ENCODE results near the gene SLC1A6.
"Not testable (repeated sequence)": the region's sequence is repeated elsewhere in the genome, so short reads cannot be mapped to it uniquely, and the experiment has no call there.

SLC1A6 gene

GRCh38 chr19:14961956-14962685 is 17.5 kb downstream of the SLC1A6 start:
- H3K27ac ChIP-seq (ENCODE audit: low read length) = no peak overlapping the region
- no CpG with 5 or more reads among the region's 24 CpGs for WGBS (ENCODE audit: insufficient coverage, insufficient read length)
- H3K4me1 ChIP-seq (ENCODE audit: control insufficient read depth, insufficient read depth, low read length) = no peaks in the 10 kb centered on the region
- no peaks in the 10 kb centered on the region for H3K27me3 ChIP-seq (ENCODE audit: control insufficient read depth, insufficient read depth, low read length)
- H3K36me3 ChIP-seq (ENCODE audit: control insufficient read depth, insufficient read depth, low read length) = peaks cover 4% of the 10 kb centered on the region; the same call in 1 of the 2 replicates
- DNase-seq (ENCODE audit: low read depth, low spot score) = no peak
- H3K9me3 ChIP-seq (ENCODE audit: control insufficient read depth, insufficient read depth, low read length) = no peaks in the 10 kb centered on the region; the same call in 1 of the 2 replicates
- H3K4me3 ChIP-seq (ENCODE audit: low read length) = no peak overlapping the region

- H3K27ac ChIP-seq (ENCODE audit: low read length) = no peak overlapping the region
Observed at GRCh38 chr19:14959263-14959662, 20.4 kb downstream of the SLC1A6 start.

GRCh38 chr19:14957464-14957863 is 22.2 kb downstream of the SLC1A6 start:
- H3K36me3 ChIP-seq (ENCODE audit: control insufficient read depth, insufficient read depth, low read length) = peaks cover 4% of the 10 kb centered on the region; the same call in 1 of the 2 replicates
- peaks cover 2% of the 10 kb centered on the region; the same call in 1 of the 2 replicates for H3K9me3 ChIP-seq (ENCODE audit: control insufficient read depth, insufficient read depth, low read length)
- no peak for DNase-seq (ENCODE audit: low read depth, low spot score)
- H3K4me1 ChIP-seq (ENCODE audit: control insufficient read depth, insufficient read depth, low read length) = no peaks in the 10 kb centered on the region
- no peak overlapping the region for H3K27ac ChIP-seq (ENCODE audit: low read length)
- H3K27me3 ChIP-seq (ENCODE audit: control insufficient read depth, insufficient read depth, low read length) = no peaks in the 10 kb centered on the region
- H3K4me3 ChIP-seq (ENCODE audit: low read length) = no peak overlapping the region
- no CpG with 5 or more reads among the region's 3 CpGs for WGBS (ENCODE audit: insufficient coverage, insufficient read length)

More at GRCh38 chr19:14959263-14959662, 20.4 kb downstream of the SLC1A6 start:
- peaks cover 4% of the 10 kb centered on the region; the same call in 1 of the 2 replicates for H3K36me3 ChIP-seq (ENCODE audit: control insufficient read depth, insufficient read depth, low read length)
- WGBS (ENCODE audit: insufficient coverage, insufficient read length) = no CpG with 5 or more reads among the region's 1 CpG
- H3K4me1 ChIP-seq (ENCODE audit: control insufficient read depth, insufficient read depth, low read length) = no peaks in the 10 kb centered on the region
- peaks cover 2% of the 10 kb centered on the region; the same call in 1 of the 2 replicates for H3K9me3 ChIP-seq (ENCODE audit: control insufficient read depth, insufficient read depth, low read length)
- H3K27me3 ChIP-seq (ENCODE audit: control insufficient read depth, insufficient read depth, low read length) = no peaks in the 10 kb centered on the region
- DNase-seq (ENCODE audit: low read depth, low spot score) = no peak
- no peak overlapping the region for H3K4me3 ChIP-seq (ENCODE audit: low read length)

GRCh38 chr19:14954071-14954655 is 25.5 kb downstream of the SLC1A6 start:
- no peak for DNase-seq (ENCODE audit: low read depth, low spot score)
- Histone ChIP-seq H3K36me3 (ENCODE audit: control insufficient read depth, insufficient read depth, low read length) (no peaks in the 10 kb centered on the region), H3K27ac (ENCODE audit: low read length) (no peak overlapping the region), H3K4me1 (ENCODE audit: control insufficient read depth, insufficient read depth, low read length) (no peaks in the 10 kb centered on the region), H3K27me3 (ENCODE audit: control insufficient read depth, insufficient read depth, low read length) (no peaks in the 10 kb centered on the region), H3K4me3 (ENCODE audit: low read length) (no peak overlapping the region), H3K9me3 (ENCODE audit: control insufficient read depth, insufficient read depth, low read length) (0 out of 2 replicates have a peak, but pooled peaks cover 2% of the 10 kb centered on the region)
- no CpG with 5 or more reads among the region's 24 CpGs for WGBS (ENCODE audit: insufficient coverage, insufficient read length)

- 0 out of 2 replicates have a peak, but pooled peaks cover 2% of the 10 kb centered on the region for H3K9me3 ChIP-seq (ENCODE audit: control insufficient read depth, insufficient read depth, low read length)
- H3K27me3 ChIP-seq (ENCODE audit: control insufficient read depth, insufficient read depth, low read length) = no peaks in the 10 kb centered on the region
- no peak overlapping the region for H3K4me3 ChIP-seq (ENCODE audit: low read length)
- no peaks in the 10 kb centered on the region for H3K36me3 ChIP-seq (ENCODE audit: control insufficient read depth, insufficient read depth, low read length)
- H3K27ac ChIP-seq (ENCODE audit: low read length) = no peak overlapping the region
- no CpG with 5 or more reads among the region's 11 CpGs for WGBS (ENCODE audit: insufficient coverage, insufficient read length)
- H3K4me1 ChIP-seq (ENCODE audit: control insufficient read depth, insufficient read depth, low read length) = no peaks in the 10 kb centered on the region
- no peak for DNase-seq (ENCODE audit: low read depth, low spot score)
Observed at GRCh38 chr19:14952767-14953166, 26.9 kb downstream of the SLC1A6 start.

- H3K36me3 ChIP-seq (ENCODE audit: control insufficient read depth, insufficient read depth, low read length) = no peaks in the 10 kb centered on the region
- whole genome bisulfite sequencing (ENCODE audit: insufficient coverage, insufficient read length) = no CpG with 5 or more reads among the region's 1 CpG
Observed at GRCh38 chr19:14950421-14950820, 29.2 kb downstream of the SLC1A6 start.

GRCh38 chr19:14949876-14950275 is 29.8 kb downstream of the SLC1A6 start:
- Histone ChIP-seq H3K4me1 (ENCODE audit: control insufficient read depth, insufficient read depth, low read length) (no peaks in the 10 kb centered on the region), H3K9me3 (ENCODE audit: control insufficient read depth, insufficient read depth, low read length) (no peaks in the 10 kb centered on the region), H3K27me3 (ENCODE audit: control insufficient read depth, insufficient read depth, low read length) (no peaks in the 10 kb centered on the region), H3K4me3 (ENCODE audit: low read length) (no peak overlapping the region), H3K36me3 (ENCODE audit: control insufficient read depth, insufficient read depth, low read length) (no peaks in the 10 kb centered on the region), H3K27ac (ENCODE audit: low read length) (no peak overlapping the region)
- DNase-seq (ENCODE audit: low read depth, low spot score) = no peak
- WGBS (ENCODE audit: insufficient coverage, insufficient read length) = no CpG with 5 or more reads among the region's 8 CpGs

More at GRCh38 chr19:14950421-14950820, 29.2 kb downstream of the SLC1A6 start:
- H3K4me3 ChIP-seq (ENCODE audit: low read length) = no peak overlapping the region
- no peak for DNase-seq (ENCODE audit: low read depth, low spot score)
- H3K4me1 ChIP-seq (ENCODE audit: control insufficient read depth, insufficient read depth, low read length) = no peaks in the 10 kb centered on the region
- no peak overlapping the region for H3K27ac ChIP-seq (ENCODE audit: low read length)
- H3K27me3 ChIP-seq (ENCODE audit: control insufficient read depth, insufficient read depth, low read length) = no peaks in the 10 kb centered on the region
- H3K9me3 ChIP-seq (ENCODE audit: control insufficient read depth, insufficient read depth, low read length) = no peaks in the 10 kb centered on the region

GRCh38 chr19:14949413-14949812 is 30.3 kb downstream of the SLC1A6 start:
- not testable (repeated sequence) for H3K27ac ChIP-seq (ENCODE audit: low read length); H3K36me3 ChIP-seq (ENCODE audit: control insufficient read depth, insufficient read depth, low read length); H3K9me3 ChIP-seq (ENCODE audit: control insufficient read depth, insufficient read depth, low read length); H3K4me3 ChIP-seq (ENCODE audit: low read length); H3K4me1 ChIP-seq (ENCODE audit: control insufficient read depth, insufficient read depth, low read length); DNase-seq (ENCODE audit: low read depth, low spot score); H3K27me3 ChIP-seq (ENCODE audit: control insufficient read depth, insufficient read depth, low read length)
- no CpG with 5 or more reads among the region's 10 CpGs for WGBS (ENCODE audit: insufficient coverage, insufficient read length)

GRCh38 chr19:14944456-14944855 is 35.2 kb downstream of the SLC1A6 start:
- WGBS (ENCODE audit: insufficient coverage, insufficient read length) = no CpG with 5 or more reads among the region's 1 CpG
- Histone ChIP-seq H3K4me1 (ENCODE audit: control insufficient read depth, insufficient read depth, low read length) (no peaks in the 10 kb centered on the region), H3K4me3 (ENCODE audit: low read length) (no peak overlapping the region), H3K27me3 (ENCODE audit: control insufficient read depth, insufficient read depth, low read length) (no peaks in the 10 kb centered on the region), H3K9me3 (ENCODE audit: control insufficient read depth, insufficient read depth, low read length) (no peaks in the 10 kb centered on the region; the same call in 1 of the 2 replicates), H3K27ac (ENCODE audit: low read length) (no peak overlapping the region), H3K36me3 (ENCODE audit: control insufficient read depth, insufficient read depth, low read length) (no peaks in the 10 kb centered on the region)
- no peak for DNase-seq (ENCODE audit: low read depth, low spot score)

- Histone ChIP-seq H3K27ac (ENCODE audit: low read length) (no peak overlapping the region), H3K4me1 (ENCODE audit: control insufficient read depth, insufficient read depth, low read length) (no peaks in the 10 kb centered on the region), H3K27me3 (ENCODE audit: control insufficient read depth, insufficient read depth, low read length) (no peaks in the 10 kb centered on the region), H3K36me3 (ENCODE audit: control insufficient read depth, insufficient read depth, low read length) (no peaks in the 10 kb centered on the region), H3K4me3 (ENCODE audit: low read length) (no peak overlapping the region), H3K9me3 (ENCODE audit: control insufficient read depth, insufficient read depth, low read length) (no peaks in the 10 kb centered on the region; the same call in 1 of the 2 replicates)
- no CpG with 5 or more reads among the region's 4 CpGs for WGBS (ENCODE audit: insufficient coverage, insufficient read length)
- no peak for DNase-seq (ENCODE audit: low read depth, low spot score)
Observed at GRCh38 chr19:14943601-14944000, 36.1 kb downstream of the SLC1A6 start.

Data from iPS DF 6.9 (cell line).